BLaER1 (cell line): ENCODE results near the gene BAG5.

Experiments
- H3K27ac ChIP-seq: shearing (Covaris generic); formaldehyde crosslinking; 2 replicates; pipeline ENCODE4 v1.8.1; 2022
- H3K27me3 ChIP-seq: shearing (Covaris generic); formaldehyde crosslinking; 2 replicates; pipeline ENCODE4 v1.8.1; 2022
- H3K36me3 ChIP-seq: shearing (Covaris generic); formaldehyde crosslinking; 2 replicates; pipeline ENCODE4 v1.8.1; 2022
- H3K4me1 ChIP-seq: shearing (Covaris generic); formaldehyde crosslinking; 2 replicates; pipeline ENCODE4 v1.8.1; 2022
- H3K4me2 ChIP-seq: shearing (Covaris generic); formaldehyde crosslinking; 2 replicates; pipeline ENCODE4 v1.8.1; 2022
- H3K4me3 ChIP-seq: shearing (Covaris generic); formaldehyde crosslinking; 2 replicates; pipeline ENCODE4 v1.8.1; 2022
- H3K9ac ChIP-seq: shearing (Covaris generic); formaldehyde crosslinking; 2 replicates; pipeline ENCODE4 v1.8.1; 2022
- H3K9me3 ChIP-seq: shearing (Covaris generic); formaldehyde crosslinking; 2 replicates; pipeline ENCODE4 v1.8.1; 2022
- H4K20me1 ChIP-seq: shearing (Covaris generic); formaldehyde crosslinking; 2 replicates; pipeline ENCODE4 v1.8.1; 2022
- Cebpa-rat ChIP-seq: shearing (Covaris generic); IDR thresholded peaks from 2 replicates; pipeline ENCODE4 v1.8.1; 2022

Gene BAG5

DNA sequence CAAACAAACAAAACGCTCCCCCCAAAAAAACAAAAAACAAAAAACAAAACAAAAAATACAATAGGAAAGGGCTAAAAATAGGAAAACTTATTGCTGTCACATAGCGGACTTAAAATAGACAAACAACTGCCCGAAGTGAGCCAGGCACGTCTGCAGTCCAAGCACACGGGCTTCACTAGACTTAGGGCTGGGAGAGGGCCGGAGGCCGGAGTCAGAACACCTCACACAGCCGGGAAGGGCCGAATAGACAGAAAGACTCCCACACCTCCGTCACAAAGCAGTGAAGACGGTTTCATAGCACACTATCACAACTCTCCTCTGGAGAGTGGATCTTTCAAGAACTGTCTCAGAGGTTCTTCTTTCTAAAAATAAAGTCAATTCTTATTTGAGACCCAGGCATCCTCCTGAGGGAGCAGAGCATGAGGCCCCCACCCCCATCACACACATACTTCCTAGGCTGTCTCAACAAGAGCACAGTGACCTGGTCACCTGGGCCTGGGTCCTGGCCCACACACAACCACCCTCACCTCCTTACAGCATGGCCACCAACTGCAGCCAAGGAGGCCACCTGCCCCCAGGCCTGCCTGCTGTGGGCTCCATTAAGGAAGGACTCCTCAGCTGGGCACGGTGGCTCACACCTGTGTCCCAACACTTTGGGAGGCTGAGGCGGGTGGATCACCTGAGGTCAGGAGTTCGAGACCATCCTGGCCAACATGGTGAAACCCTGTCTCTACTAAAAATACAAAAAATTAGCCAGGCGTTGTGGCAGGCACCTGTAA, 6.7 kb downstream of the BAG5 start:
- Histone ChIP-seq H3K27ac (peak overlapping the region; percentile 3; the same call in 1 of the 2 replicates), H3K4me2 (peak overlapping the region; percentile 74), H4K20me1 (peaks cover 72% of the 10 kb centered on the region), H3K36me3 (peaks cover 41% of the 10 kb centered on the region), H3K9ac (peak overlapping the region; percentile 20; the same call in 1 of the 2 replicates), H3K27me3 (no peaks in the 10 kb centered on the region), H3K4me1 (peaks cover 88% of the 10 kb centered on the region), H3K9me3 (no peaks in the 10 kb centered on the region), H3K4me3 (no peak overlapping the region)
- TF ChIP-seq Cebpa-rat = no peak

DNA sequence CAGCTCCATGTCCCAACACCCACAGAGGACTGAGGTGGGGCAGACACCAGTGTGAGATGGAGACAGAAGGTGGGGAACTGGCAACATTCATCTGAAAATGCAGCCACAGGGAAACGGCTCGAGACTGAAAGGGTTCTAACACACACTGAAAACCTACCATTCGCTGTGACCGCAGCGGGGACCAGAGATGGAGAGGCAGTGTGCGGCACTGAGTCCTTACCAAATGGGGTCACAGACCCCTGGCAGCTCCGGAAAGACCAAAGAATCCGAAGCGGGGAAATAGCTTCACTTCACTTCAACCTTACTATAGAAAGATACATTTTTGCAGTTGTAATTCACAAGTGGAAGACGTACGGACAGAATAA, 9.6 kb downstream of the BAG5 start:
- H3K4me2 ChIP-seq = peak overlapping the region; percentile 91

DNA sequence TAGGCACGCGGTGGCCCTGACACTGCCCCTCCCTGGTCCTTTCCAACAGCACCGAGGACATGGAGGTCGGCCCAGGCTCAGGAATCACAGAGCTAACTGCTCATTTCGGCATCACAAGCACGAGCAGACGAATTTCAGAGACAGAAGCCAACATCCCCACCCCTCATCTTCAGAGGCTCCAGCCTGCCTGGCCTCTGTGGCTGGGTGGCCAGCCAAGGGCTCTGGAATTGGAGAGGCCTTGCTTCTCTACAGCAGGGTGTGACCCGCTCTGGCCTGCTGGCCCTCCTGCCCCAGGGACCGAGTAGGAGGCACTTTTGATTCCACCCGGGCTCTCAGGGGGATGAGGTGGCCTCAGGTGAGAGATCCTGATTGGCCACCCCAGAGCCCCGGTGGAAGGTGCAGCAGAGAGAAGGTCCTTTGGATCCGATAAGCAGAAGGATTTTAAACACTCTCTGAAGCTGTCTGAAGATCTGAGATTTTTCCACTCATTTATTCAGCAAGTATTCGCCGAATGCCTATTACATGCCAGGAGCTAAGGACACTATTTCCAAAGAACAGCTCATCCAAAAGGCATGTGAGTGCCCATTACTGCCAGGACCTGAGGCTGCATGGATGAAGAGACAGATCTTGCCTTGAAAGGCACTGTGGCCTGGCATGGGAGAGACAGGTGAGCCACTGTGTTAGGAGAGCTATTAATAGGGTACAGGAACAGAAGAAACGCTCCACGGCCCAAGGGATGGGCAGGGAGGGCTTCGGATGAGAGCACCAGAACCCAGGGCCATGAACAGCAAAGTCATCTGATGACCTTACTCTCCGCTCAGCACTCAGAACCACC, 10.2 kb downstream of the BAG5 start:
- Histone ChIP-seq H3K9me3 (no peaks in the 10 kb centered on the region), H4K20me1 (peaks cover 46% of the 10 kb centered on the region), H3K36me3 (peaks cover 8% of the 10 kb centered on the region; the same call in 1 of the 2 replicates), H3K4me3 (no peak overlapping the region), H3K27ac (peak overlapping the region; percentile 90), H3K4me2 (peak overlapping the region; percentile 91), H3K27me3 (no peaks in the 10 kb centered on the region), H3K4me1 (peaks cover 89% of the 10 kb centered on the region), H3K9ac (peak overlapping the region; percentile 73)
- TF ChIP-seq Cebpa-rat = no peak

More for the DNA sequence above, 9.6 kb downstream of the BAG5 start:
- H3K36me3 ChIP-seq = peaks cover 13% of the 10 kb centered on the region
- no peak overlapping the region for H3K4me3 ChIP-seq
- no peaks in the 10 kb centered on the region for H3K9me3 ChIP-seq
- peaks cover 48% of the 10 kb centered on the region for H4K20me1 ChIP-seq
- no peaks in the 10 kb centered on the region for H3K27me3 ChIP-seq
- TF ChIP-seq Cebpa-rat = no peak
- peaks cover 89% of the 10 kb centered on the region for H3K4me1 ChIP-seq
- peak overlapping the region; percentile 90 for H3K27ac ChIP-seq
- no peak overlapping the region for H3K9ac ChIP-seq

DNA sequence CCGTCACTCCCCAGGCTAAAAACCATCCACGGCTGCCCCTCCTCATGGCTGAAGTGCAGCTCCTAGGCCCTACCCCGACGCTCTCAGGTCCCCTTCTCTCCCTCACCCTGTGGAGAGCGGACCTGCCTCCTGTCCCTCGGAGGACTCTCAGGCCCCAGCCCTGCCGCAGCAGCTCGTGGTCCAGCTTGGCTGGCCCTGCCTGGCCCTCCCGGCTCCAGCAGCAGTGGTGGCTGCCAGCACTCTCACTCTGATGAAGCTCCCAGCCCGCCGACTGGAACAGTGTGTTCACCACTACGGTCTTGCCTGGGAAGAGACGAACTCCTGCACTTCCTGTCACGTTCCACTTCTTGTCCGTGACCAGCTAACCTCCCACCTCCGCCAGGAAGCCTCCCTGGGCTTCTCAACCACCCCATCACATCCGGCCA, 11.1 kb downstream of the BAG5 start:
- Histone ChIP-seq H4K20me1 (peaks cover 42% of the 10 kb centered on the region), H3K9me3 (no peaks in the 10 kb centered on the region), H3K27me3 (no peaks in the 10 kb centered on the region), H3K4me1 (peaks cover 92% of the 10 kb centered on the region), H3K4me2 (peak overlapping the region; percentile 91), H3K27ac (peak overlapping the region; percentile 90), H3K9ac (peak overlapping the region; percentile 73), H3K36me3 (peaks cover 8% of the 10 kb centered on the region; the same call in 1 of the 2 replicates), H3K4me3 (peak overlapping the region; percentile 51)
- no peak for TF ChIP-seq Cebpa-rat

DNA sequence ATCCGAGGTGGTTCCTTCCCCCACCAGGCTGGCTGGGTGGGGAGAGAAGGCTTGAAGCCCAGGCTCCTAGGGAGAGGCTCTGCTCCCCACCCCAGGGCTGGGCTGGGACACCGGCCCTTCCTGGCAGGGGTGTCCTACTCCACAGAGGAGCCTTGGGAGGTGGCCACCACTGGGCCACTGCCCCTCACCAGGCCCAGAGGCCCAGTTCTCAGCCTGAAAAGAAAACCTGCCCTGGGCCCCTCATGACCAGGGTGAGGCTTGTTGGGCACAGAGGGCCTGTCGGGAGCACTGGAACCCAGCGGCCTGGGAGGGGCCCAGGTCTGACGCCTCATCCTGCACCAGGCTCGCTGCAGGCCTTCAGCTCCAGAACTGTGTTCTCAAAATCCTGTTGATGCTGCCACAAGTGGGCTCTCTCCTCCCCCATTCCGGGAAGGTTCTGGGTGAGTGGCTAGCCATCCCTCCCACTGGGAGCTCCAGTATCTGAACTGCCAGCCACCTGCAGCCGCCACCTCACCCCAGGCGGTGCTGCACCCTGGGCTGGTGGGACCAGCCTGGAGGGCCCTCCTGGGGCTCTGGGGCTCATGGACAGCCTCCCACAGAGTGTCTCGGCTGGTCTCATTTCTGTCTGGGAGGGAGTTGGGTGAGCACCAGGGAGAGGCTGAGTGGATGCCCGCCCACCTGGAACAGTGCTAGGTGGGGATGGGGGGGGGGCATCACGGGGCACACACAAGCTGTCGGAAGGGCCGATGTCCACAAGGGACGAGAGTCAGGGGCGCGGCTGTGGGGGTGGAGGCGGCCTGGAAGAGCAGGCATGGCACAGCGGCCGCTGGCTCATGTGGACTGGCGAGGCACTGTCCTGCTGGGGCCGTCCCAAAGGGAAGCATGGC, 11.8 kb downstream of the BAG5 start:
- Histone ChIP-seq H3K27ac (peak overlapping the region; percentile 90), H3K27me3 (no peaks in the 10 kb centered on the region), H4K20me1 (peaks cover 35% of the 10 kb centered on the region), H3K9ac (peak overlapping the region; percentile 73), H3K9me3 (no peaks in the 10 kb centered on the region), H3K4me1 (peaks cover 92% of the 10 kb centered on the region), H3K4me2 (peak overlapping the region; percentile 91), H3K36me3 (peaks cover 8% of the 10 kb centered on the region; the same call in 1 of the 2 replicates), H3K4me3 (peak overlapping the region; percentile 51)
- TF ChIP-seq Cebpa-rat = no peak

DNA sequence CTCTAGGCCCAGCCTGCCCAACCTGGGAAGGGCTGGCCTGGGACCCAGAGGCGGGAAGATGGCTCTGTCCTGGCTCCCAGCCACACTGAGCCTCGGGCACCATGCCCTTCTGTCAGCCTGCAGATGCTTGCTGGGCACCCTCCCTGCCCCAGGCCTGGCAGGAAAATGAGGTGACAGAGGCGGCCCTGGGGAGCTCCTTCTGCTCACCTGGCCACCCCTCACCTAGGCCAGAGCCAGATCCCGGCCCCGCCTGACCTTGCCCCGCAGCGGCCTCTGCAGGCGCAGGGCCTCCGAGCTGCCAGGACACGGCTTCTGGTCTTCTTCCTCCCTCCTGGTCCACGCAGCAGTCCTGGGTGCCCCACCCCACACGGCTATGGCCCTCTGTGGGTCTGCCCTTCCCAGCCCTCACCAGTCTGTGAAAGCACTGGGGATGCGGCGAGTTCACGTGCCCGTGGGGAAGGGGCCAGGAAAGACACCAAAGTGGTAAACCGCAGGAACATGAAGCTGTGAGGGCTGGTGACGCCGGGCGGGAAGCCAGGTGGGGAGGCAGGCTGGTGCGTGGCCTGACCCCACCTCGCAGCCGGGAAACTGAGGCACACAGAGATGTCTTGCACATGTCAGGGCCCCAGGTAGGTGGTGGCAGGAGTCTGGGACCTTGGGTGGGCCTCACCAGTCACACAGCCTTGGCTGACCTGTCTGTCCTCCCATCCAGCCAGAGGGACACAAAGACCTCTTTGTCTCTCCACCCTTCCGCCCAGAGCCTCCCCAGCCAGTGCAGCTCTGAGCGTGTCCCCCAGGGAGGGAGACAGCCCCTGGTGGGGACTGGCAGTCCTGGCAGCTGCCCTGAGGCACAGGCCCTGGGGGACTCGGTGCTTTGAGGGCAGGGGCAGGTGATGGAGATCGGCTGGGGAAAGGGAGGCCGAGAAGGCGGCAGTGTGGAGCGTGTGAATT, 12.8 kb downstream of the BAG5 start:
- H3K4me2 ChIP-seq = peak overlapping the region; percentile 91
- no peaks in the 10 kb centered on the region for H3K9me3 ChIP-seq
- H3K4me3 ChIP-seq = peak overlapping the region; percentile 51
- TF ChIP-seq Cebpa-rat = no peak
- peaks cover 92% of the 10 kb centered on the region for H3K4me1 ChIP-seq
- peaks cover 26% of the 10 kb centered on the region for H4K20me1 ChIP-seq
- no peaks in the 10 kb centered on the region for H3K27me3 ChIP-seq
- peak overlapping the region; percentile 90 for H3K27ac ChIP-seq
- peaks cover 3% of the 10 kb centered on the region; the same call in 1 of the 2 replicates for H3K36me3 ChIP-seq
- H3K9ac ChIP-seq = peak overlapping the region; percentile 73

DNA sequence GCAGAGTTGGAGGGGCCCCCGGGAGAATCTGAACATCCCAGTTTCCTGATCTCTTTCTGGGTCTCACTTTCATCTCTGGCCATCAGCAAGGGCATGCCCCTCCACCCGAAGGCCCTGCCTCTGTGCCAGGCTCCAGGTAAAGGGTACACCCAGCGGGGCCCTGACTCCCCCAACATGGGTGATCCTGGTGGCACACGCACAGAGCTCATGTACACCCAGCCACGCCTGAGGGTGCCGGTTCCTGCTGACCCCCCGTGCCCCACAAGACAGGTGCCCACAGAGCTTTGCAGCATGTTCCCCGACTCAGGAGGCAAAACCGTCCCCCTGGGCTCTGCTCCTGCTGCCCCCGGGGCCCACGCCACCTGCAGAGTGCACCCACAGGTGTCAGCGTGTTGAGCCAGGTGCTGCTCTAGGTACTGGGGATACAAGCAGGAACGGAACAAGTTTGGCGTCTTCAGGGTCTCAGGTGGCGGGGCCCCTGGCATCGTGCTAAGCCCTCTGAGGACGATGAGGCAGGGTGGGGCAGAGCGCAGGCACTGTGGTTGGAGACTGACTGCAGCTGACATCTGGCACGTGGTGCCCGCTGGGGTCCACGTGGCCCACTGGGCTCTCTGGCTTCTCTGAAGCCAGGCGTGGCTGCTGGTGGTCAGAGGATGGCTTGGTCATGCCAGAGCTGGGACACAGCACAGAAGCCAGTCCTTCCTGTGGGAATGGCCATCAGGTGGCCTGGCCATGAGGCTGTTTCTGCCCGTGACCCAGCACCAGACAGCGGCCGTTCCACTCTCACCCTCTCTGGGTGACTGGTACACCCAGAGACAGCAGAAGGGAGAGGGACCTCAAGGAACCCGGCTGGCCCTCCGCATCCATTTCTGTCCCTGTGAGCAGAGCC, 13.8 kb downstream of the BAG5 start:
- Histone ChIP-seq H3K36me3 (no peaks in the 10 kb centered on the region), H4K20me1 (peaks cover 26% of the 10 kb centered on the region), H3K27me3 (no peaks in the 10 kb centered on the region), H3K4me3 (no peak overlapping the region; the same call in 1 of the 2 replicates), H3K27ac (peak overlapping the region; percentile 90), H3K4me1 (peaks cover 99% of the 10 kb centered on the region), H3K9ac (no peak overlapping the region), H3K9me3 (no peaks in the 10 kb centered on the region), H3K4me2 (peak overlapping the region; percentile 91)
- TF ChIP-seq Cebpa-rat = no peak

DNA sequence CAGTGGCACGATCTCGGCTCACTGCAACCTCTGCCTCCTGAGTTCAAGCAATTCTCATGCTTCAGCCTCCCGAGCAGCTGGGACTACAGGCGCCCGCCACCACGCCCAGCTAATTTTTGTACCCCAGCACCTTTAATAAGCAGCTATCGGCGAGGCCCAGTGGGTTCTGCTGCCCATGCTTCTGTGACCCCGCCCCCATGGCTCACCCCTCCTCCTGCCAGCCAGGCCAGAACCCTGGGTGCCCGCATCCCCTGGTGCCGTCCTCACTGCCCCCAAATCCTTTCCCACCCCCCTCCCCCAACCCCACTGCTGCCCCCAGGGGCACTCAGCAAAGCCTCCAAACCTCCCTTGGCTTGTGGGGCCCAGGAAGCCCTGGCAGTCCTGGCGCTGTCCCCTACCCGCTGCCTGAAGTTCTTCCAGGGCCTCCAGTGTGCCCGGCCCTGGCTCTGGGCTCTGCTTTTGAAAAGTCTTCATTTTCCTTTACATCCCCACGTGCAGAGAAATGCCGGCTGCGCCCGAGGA, 14.5 kb downstream of the BAG5 start:
- peaks cover 26% of the 10 kb centered on the region for H4K20me1 ChIP-seq
- peaks cover 100% of the 10 kb centered on the region for H3K4me1 ChIP-seq
- H3K9me3 ChIP-seq = no peaks in the 10 kb centered on the region
- peak overlapping the region; percentile 90 for H3K27ac ChIP-seq
- H3K36me3 ChIP-seq = no peaks in the 10 kb centered on the region
- no peak for TF ChIP-seq Cebpa-rat
- no peaks in the 10 kb centered on the region for H3K27me3 ChIP-seq
- no peak overlapping the region for H3K9ac ChIP-seq
- no peak overlapping the region for H3K4me3 ChIP-seq
- H3K4me2 ChIP-seq = peak overlapping the region; percentile 91
